H9 (cell line): ENCODE data around the gene MLLT11. TPM values are rescaled to one million over a fixed set of nuclear protein-coding genes. Genes with fewer than 3 reads are reported as not detected.

Experiments used
- DNase-seq: peaks from one replicate; pipeline ENCODE4 v3.0.0-alpha.2; 2017
- H2AFZ ChIP-seq: one replicate; pipeline ENCODE4 v1.6.1; 2013; ENCODE audit warnings: mild to moderate bottlenecking, low read length, control low read depth, moderate library complexity
- H2AK5ac ChIP-seq: 2 replicates; pipeline ENCODE4 v1.6.1; 2013; ENCODE audit warnings: low read length, control low read depth, mixed read lengths; ENCODE audit not compliant: insufficient read length
- H2BK120ac ChIP-seq: one replicate; pipeline ENCODE4 v1.6.1; 2013; ENCODE audit warnings: low read depth, mild to moderate bottlenecking, low read length, control low read depth, inconsistent platforms; ENCODE audit not compliant: poor library complexity, severe bottlenecking
- H2BK12ac ChIP-seq: 2 replicates; pipeline ENCODE4 v1.6.1; 2013; ENCODE audit warnings: low read length, control low read depth, mixed read lengths, low read depth; ENCODE audit not compliant: insufficient read length
- H2BK15ac ChIP-seq: 2 replicates; pipeline ENCODE4 v1.6.1; 2013; ENCODE audit warnings: low read depth, low read length, control low read depth
- H2BK20ac ChIP-seq: one replicate; pipeline ENCODE4 v1.6.1; 2013; ENCODE audit warnings: low read depth, mild to moderate bottlenecking, low read length, control low read depth, inconsistent platforms; ENCODE audit not compliant: poor library complexity, severe bottlenecking
- H2BK5ac ChIP-seq: 2 replicates; pipeline ENCODE4 v1.6.1; 2013; ENCODE audit warnings: low read length, control low read depth, mixed read lengths; ENCODE audit not compliant: insufficient read length
- H3K14ac ChIP-seq: 2 replicates; pipeline ENCODE4 v1.6.1; 2013; ENCODE audit warnings: low read length, control low read depth; ENCODE audit not compliant: insufficient read depth
- H3K18ac ChIP-seq: 2 replicates; pipeline ENCODE4 v1.6.1; 2013; ENCODE audit warnings: low read depth, mild to moderate bottlenecking, mixed read lengths, low read length, control low read depth; ENCODE audit not compliant: insufficient read length
- H3K23ac ChIP-seq: 2 replicates; pipeline ENCODE4 v1.6.1; 2013; ENCODE audit warnings: low read length, control low read depth, mixed read lengths, low read depth; ENCODE audit not compliant: insufficient read length
- H3K23me2 ChIP-seq: 2 replicates; pipeline ENCODE4 v1.6.1; 2013; ENCODE audit warnings: low read depth, mild to moderate bottlenecking, mixed read lengths, low read length, control low read depth; ENCODE audit not compliant: insufficient read length, poor library complexity, severe bottlenecking
- H3K27ac ChIP-seq: 2 replicates; pipeline ENCODE4 v1.5.1; 2013; ENCODE audit warnings: low read length, control low read depth, mixed read lengths, low read depth; ENCODE audit not compliant: insufficient read length
- H3K27me3 ChIP-seq: 2 replicates; pipeline ENCODE4 v1.6.1; 2013; ENCODE audit warnings: low read length, control low read depth, inconsistent platforms; ENCODE audit not compliant: insufficient read depth
- H3K4ac ChIP-seq: 2 replicates; pipeline ENCODE4 v1.6.1; 2013; ENCODE audit warnings: low read depth, mild to moderate bottlenecking, control low read depth, inconsistent platforms, low read length, moderate library complexity
- H3K4me1 ChIP-seq: 2 replicates; pipeline ENCODE4 v1.6.1; 2013; ENCODE audit warnings: low read length, control low read depth, inconsistent platforms; ENCODE audit not compliant: insufficient read depth
- H3K4me2 ChIP-seq: 2 replicates; pipeline ENCODE4 v1.6.1; 2013; ENCODE audit warnings: low read length, control low read depth, mixed read lengths; ENCODE audit not compliant: insufficient read length, insufficient read depth
- H3K56ac ChIP-seq: 2 replicates; pipeline ENCODE4 v1.6.1; 2013; ENCODE audit warnings: low read depth, mild to moderate bottlenecking, mixed read lengths, low read length, control low read depth; ENCODE audit not compliant: insufficient read length
- H3K79me1 ChIP-seq: 2 replicates; pipeline ENCODE4 v1.6.1; 2013; ENCODE audit warnings: low read depth, mild to moderate bottlenecking, moderate library complexity, low read length, control low read depth, inconsistent platforms; ENCODE audit not compliant: insufficient read depth, poor library complexity, severe bottlenecking
- H3K79me2 ChIP-seq: 2 replicates; pipeline ENCODE4 v1.6.1; 2013; ENCODE audit warnings: low read length, control low read depth, inconsistent platforms; ENCODE audit not compliant: insufficient read depth
- H3K9ac ChIP-seq: 2 replicates; pipeline ENCODE4 v1.6.1; 2013; ENCODE audit warnings: low read length, control low read depth, mixed read lengths; ENCODE audit not compliant: insufficient read length; ENCODE audit errors: extremely low read depth
- H3K9me3 ChIP-seq: one replicate; pipeline ENCODE4 v1.6.1; 2013; ENCODE audit warnings: low read depth, low read length, inconsistent platforms; ENCODE audit not compliant: control insufficient read depth
- H3T11ph ChIP-seq: one replicate; pipeline ENCODE4 v1.6.1; 2013; ENCODE audit warnings: mild to moderate bottlenecking, low read length, control low read depth, inconsistent platforms
- H4K20me1 ChIP-seq: one replicate; pipeline ENCODE4 v1.6.1; 2013; ENCODE audit not compliant: control insufficient read depth, insufficient read length, insufficient read depth
- H4K5ac ChIP-seq: 2 replicates; pipeline ENCODE4 v1.6.1; 2013; ENCODE audit warnings: low read depth, mild to moderate bottlenecking, mixed read lengths, low read length, control low read depth; ENCODE audit not compliant: insufficient read length
- H4K8ac ChIP-seq: replicated peaks from 2 replicates; pipeline ENCODE4 v1.6.1; 2013; ENCODE audit warnings: low read length, control low read depth, mixed read lengths, low read depth; ENCODE audit not compliant: insufficient read length
- H4K91ac ChIP-seq: 2 replicates; pipeline ENCODE4 v1.6.1; 2013; ENCODE audit warnings: low read depth, mild to moderate bottlenecking, moderate library complexity, mixed read lengths, low read length, control low read depth; ENCODE audit not compliant: insufficient read length
- H3K27ac Mint-ChIP-seq, 3 experiments: 2 replicates in 2 of 3; 3 replicates in 1 of 3; pipeline ENCODE4 v1.8.0; 2020 to 2021; ENCODE audit warnings: mixed read lengths in 3 of 3, mild to moderate bottlenecking in 1 of 3, moderate library complexity in 1 of 3
- H3K27me3 Mint-ChIP-seq: 2 replicates; pipeline ENCODE4 v1.8.0; 2021; ENCODE audit warnings: low read depth, mild to moderate bottlenecking, moderate library complexity, mixed read lengths
- H3K36me3 Mint-ChIP-seq, 3 experiments: 2 replicates in 2 of 3; 3 replicates in 1 of 3; pipeline ENCODE4 v1.8.0; 2020 to 2021; ENCODE audit warnings: low read depth in 3 of 3, mixed read lengths in 3 of 3; ENCODE audit not compliant: insufficient read depth in 1 of 3
- H3K4me1 Mint-ChIP-seq, 2 experiments: 2 replicates each; pipeline ENCODE4 v1.8.0; 2020; ENCODE audit warnings: mixed read lengths in 2 of 2
- H3K4me3 Mint-ChIP-seq, 2 experiments: 2 replicates in 1 of 2; 3 replicates in 1 of 2; pipeline ENCODE4 v1.8.0; 2020 to 2021; ENCODE audit warnings: mild to moderate bottlenecking in 2 of 2, mixed read lengths in 2 of 2, moderate library complexity in 1 of 2
- H3K9me3 Mint-ChIP-seq, 2 experiments: 2 replicates in 1 of 2; 3 replicates in 1 of 2; pipeline ENCODE4 v1.8.0; 2020; ENCODE audit warnings: mild to moderate bottlenecking in 2 of 2, mixed read lengths in 2 of 2, moderate library complexity in 1 of 2
- total RNA-seq: library from RNA; stranded (reverse); gene quantifications from 2 replicates; pipeline ENCODE4 v1.2.1, GENCODE V29; 2021
- TF ChIP-seq, protein P1 (sequence below): fragments of 200-600 bp; sonication (generic); conservative IDR thresholded peaks from 3 replicates; pipeline ENCODE4 v1.8.0; 2021; ENCODE audit warnings: antibody characterized with exemption, mild to moderate bottlenecking

Gene MLLT11
- total RNA-seq, 1 experiment from 2014 or later: 13.2 TPM

DNA sequence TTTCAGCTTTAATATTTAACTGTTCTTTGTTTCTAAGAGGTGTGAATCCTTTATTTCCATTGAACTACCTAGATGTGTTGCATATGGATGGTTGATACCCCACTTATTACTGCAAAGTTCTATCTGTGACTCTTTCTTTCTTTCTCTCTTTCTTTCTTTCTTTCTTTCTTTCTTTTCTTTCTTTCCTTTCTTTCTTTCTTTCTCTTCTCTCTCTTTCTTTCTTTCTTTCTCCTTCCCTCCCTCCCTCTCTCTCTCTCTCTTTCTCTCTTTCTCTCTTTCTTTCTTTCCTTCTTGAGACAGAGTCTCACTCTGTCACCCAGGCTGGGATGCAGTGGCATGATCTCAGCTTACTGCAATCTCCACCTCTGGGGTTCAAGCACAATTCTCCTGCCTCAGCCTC is 44.4 kb downstream of the MLLT11 start:
- Histone ChIP-seq H4K20me1 (no peaks in the 10 kb centered on the region), H3K9me3 (no peaks in the 10 kb centered on the region), H3T11ph (no peak overlapping the region), H4K8ac (no peak overlapping the region), H2AK5ac (no peak overlapping the region), H3K79me1 (no peaks in the 10 kb centered on the region), H2BK20ac (no peak overlapping the region), H3K23ac (no peak overlapping the region), H3K23me2 (no peaks in the 10 kb centered on the region), H3K18ac (no peak overlapping the region), H3K14ac (no peak overlapping the region), H4K91ac (no peak overlapping the region), H3K9ac (no peak overlapping the region), H2BK12ac (no peak overlapping the region), H2BK15ac (no peak overlapping the region), H3K27ac (no peak overlapping the region), H2BK120ac (no peak overlapping the region), H3K27me3 (no peaks in the 10 kb centered on the region), H3K79me2 (no peaks in the 10 kb centered on the region), H3K56ac (no peak overlapping the region), H4K5ac (no peak overlapping the region), H2AFZ (no peak overlapping the region), H3K4me1 (no peaks in the 10 kb centered on the region), H3K4me2 (no peak overlapping the region), H3K4ac (no peak overlapping the region), H2BK5ac (no peak overlapping the region)
- TF ChIP-seq, protein P1, sequence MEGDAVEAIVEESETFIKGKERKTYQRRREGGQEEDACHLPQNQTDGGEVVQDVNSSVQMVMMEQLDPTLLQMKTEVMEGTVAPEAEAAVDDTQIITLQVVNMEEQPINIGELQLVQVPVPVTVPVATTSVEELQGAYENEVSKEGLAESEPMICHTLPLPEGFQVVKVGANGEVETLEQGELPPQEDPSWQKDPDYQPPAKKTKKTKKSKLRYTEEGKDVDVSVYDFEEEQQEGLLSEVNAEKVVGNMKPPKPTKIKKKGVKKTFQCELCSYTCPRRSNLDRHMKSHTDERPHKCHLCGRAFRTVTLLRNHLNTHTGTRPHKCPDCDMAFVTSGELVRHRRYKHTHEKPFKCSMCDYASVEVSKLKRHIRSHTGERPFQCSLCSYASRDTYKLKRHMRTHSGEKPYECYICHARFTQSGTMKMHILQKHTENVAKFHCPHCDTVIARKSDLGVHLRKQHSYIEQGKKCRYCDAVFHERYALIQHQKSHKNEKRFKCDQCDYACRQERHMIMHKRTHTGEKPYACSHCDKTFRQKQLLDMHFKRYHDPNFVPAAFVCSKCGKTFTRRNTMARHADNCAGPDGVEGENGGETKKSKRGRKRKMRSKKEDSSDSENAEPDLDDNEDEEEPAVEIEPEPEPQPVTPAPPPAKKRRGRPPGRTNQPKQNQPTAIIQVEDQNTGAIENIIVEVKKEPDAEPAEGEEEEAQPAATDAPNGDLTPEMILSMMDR: no peak
- Mint-ChIP-seq H3K9me3 (no peaks in the 10 kb centered on the region), H3K36me3 (no peaks in the 10 kb centered on the region), H3K4me1 (no peaks in the 10 kb centered on the region), H3K27me3 (no peaks in the 10 kb centered on the region), H3K27ac (no peak overlapping the region; a peak in 1 of 7 replicates), H3K4me3 (no peak overlapping the region)
- DNase-seq: no peak
